Activated naive CD8-positive, alpha-beta T cell treated with anti-CD3 and anti-CD28 coated beads for 36 hours (primary cell): ENCODE measurements around the gene MYL9. TPM values are rescaled to one million over a fixed set of nuclear protein-coding genes. Genes with fewer than 3 reads are reported as not detected.
"Not testable (repeated sequence)": the region's sequence is repeated elsewhere in the genome, so short reads cannot be mapped to it uniquely, and the experiment has no call there.

Experiments
- DNase-seq: peaks from one replicate; pipeline ENCODE4 v3.0.0; 2021
- H3K27ac Mint-ChIP-seq: one replicate; pipeline ENCODE4 v1.8.0; 2022; ENCODE audit warnings: mild to moderate bottlenecking, moderate library complexity, mixed read lengths
- H3K27me3 Mint-ChIP-seq: one replicate; pipeline ENCODE4 v1.8.0; 2022; ENCODE audit warnings: mild to moderate bottlenecking, mixed read lengths
- H3K36me3 Mint-ChIP-seq: one replicate; pipeline ENCODE4 v1.8.0; 2021; ENCODE audit warnings: mild to moderate bottlenecking, mixed read lengths
- H3K4me1 Mint-ChIP-seq: one replicate; pipeline ENCODE4 v1.8.0; 2021; ENCODE audit warnings: mixed read lengths
- H3K4me3 Mint-ChIP-seq: one replicate; pipeline ENCODE4 v1.8.0; 2022; ENCODE audit warnings: mild to moderate bottlenecking, moderate library complexity, mixed read lengths
- H3K9me3 Mint-ChIP-seq: one replicate; pipeline ENCODE4 v1.8.0; 2022; ENCODE audit warnings: mixed read lengths
- total RNA-seq, 2 experiments: library from RNA; stranded (reverse); gene quantifications; one replicate each; pipeline ENCODE4 v1.2.3, GENCODE V29; 2021

The MYL9 gene
- total RNA-seq, 2 experiments from 2014 or later, result 0.12 TPM; not detected in 1

GRCh38 chr20:36562724-36563123 lies 21.4 kb downstream of the MYL9 start:
- Mint-ChIP-seq H3K36me3 (peaks cover 21% of the 10 kb centered on the region), H3K27me3 (no peaks in the 10 kb centered on the region), H3K4me1 (peaks cover 2% of the 10 kb centered on the region), H3K27ac (no peak overlapping the region), H3K9me3 (peaks cover 10% of the 10 kb centered on the region), H3K4me3 (no peak overlapping the region)
- no peak for DNase-seq

- Mint-ChIP-seq H3K9me3 (peaks cover 10% of the 10 kb centered on the region), H3K4me3 (no peak overlapping the region), H3K27ac (no peak overlapping the region), H3K36me3 (peaks cover 21% of the 10 kb centered on the region), H3K4me1 (peaks cover 2% of the 10 kb centered on the region), H3K27me3 (no peaks in the 10 kb centered on the region)
- DNase-seq, result no peak
These were observed 22.1 kb downstream of the MYL9 start for GRCh38 chr20:36563374-36563773.

- not testable (repeated sequence) for H3K4me3 Mint-ChIP-seq, H3K27me3 Mint-ChIP-seq, H3K27ac Mint-ChIP-seq, DNase-seq, H3K4me1 Mint-ChIP-seq
- Mint-ChIP-seq H3K9me3 (peaks cover 10% of the 10 kb centered on the region), H3K36me3 (peaks cover 21% of the 10 kb centered on the region)
These were observed 22.9 kb downstream of the MYL9 start for GRCh38 chr20:36564078-36564725.

GRCh38 chr20:36564726-36565121 lies 23.4 kb downstream of the MYL9 start:
- DNase-seq, H3K4me3 Mint-ChIP-seq, H3K27me3 Mint-ChIP-seq, H3K27ac Mint-ChIP-seq, H3K4me1 Mint-ChIP-seq: not testable (repeated sequence)
- H3K36me3 Mint-ChIP-seq, result peaks cover 21% of the 10 kb centered on the region
- peaks cover 10% of the 10 kb centered on the region for H3K9me3 Mint-ChIP-seq

- Mint-ChIP-seq H3K36me3 (peaks cover 25% of the 10 kb centered on the region), H3K9me3 (peaks cover 10% of the 10 kb centered on the region), H3K27me3 (no peaks in the 10 kb centered on the region), H3K27ac (no peak overlapping the region), H3K4me1 (peaks cover 2% of the 10 kb centered on the region), H3K4me3 (no peak overlapping the region)
- no peak for DNase-seq
These were observed 24.2 kb downstream of the MYL9 start for GRCh38 chr20:36565520-36565919.

- Mint-ChIP-seq H3K27ac (no peak overlapping the region), H3K4me3 (no peak overlapping the region), H3K36me3 (peaks cover 19% of the 10 kb centered on the region), H3K9me3 (peaks cover 4% of the 10 kb centered on the region), H3K4me1 (peaks cover 22% of the 10 kb centered on the region), H3K27me3 (no peaks in the 10 kb centered on the region)
- no peak for DNase-seq
These were observed 28.6 kb downstream of the MYL9 start for GRCh38 chr20:36569847-36570429.

GRCh38 chr20:36571564-36572504 lies 30.5 kb downstream of the MYL9 start:
- Mint-ChIP-seq H3K4me3 (peak overlapping the region; percentile 95), H3K27ac (peak overlapping the region; percentile 99), H3K4me1 (peaks cover 39% of the 10 kb centered on the region), H3K27me3 (no peaks in the 10 kb centered on the region), H3K9me3 (no peaks in the 10 kb centered on the region), H3K36me3 (peaks cover 28% of the 10 kb centered on the region)
- peak; percentile 24 for DNase-seq

- peaks cover 39% of the 10 kb centered on the region for H3K4me1 Mint-ChIP-seq
- peak; percentile 76 for DNase-seq
- H3K4me3 Mint-ChIP-seq, result peak overlapping the region; percentile 95
- H3K9me3 Mint-ChIP-seq, result no peaks in the 10 kb centered on the region
- no peaks in the 10 kb centered on the region for H3K27me3 Mint-ChIP-seq
- peak overlapping the region; percentile 99 for H3K27ac Mint-ChIP-seq
- H3K36me3 Mint-ChIP-seq, result peaks cover 24% of the 10 kb centered on the region
These were observed 31.4 kb downstream of the MYL9 start for GRCh38 chr20:36572701-36573102.

- Mint-ChIP-seq H3K4me1 (peaks cover 39% of the 10 kb centered on the region), H3K36me3 (peaks cover 24% of the 10 kb centered on the region), H3K9me3 (no peaks in the 10 kb centered on the region), H3K27me3 (no peaks in the 10 kb centered on the region), H3K27ac (peak within 1 kb of the TSS; percentile 99), H3K4me3 (peak within 1 kb of the TSS; percentile 95)
- DNase-seq, result peak; percentile 96
These were observed 31.9 kb downstream of the MYL9 start, which contains the start of gene TGIF2 for GRCh38 chr20:36573103-36573797. Gene TGIF2 (plus strand): TSS chr20:36573597. CDS start chr20:36578775, 5,178 bp downstream.

GRCh38 chr20:36573798-36574365 lies 32.6 kb downstream of the MYL9 start:
- H3K4me3 Mint-ChIP-seq, result peak overlapping the region; percentile 90
- no peaks in the 10 kb centered on the region for H3K27me3 Mint-ChIP-seq
- peaks cover 28% of the 10 kb centered on the region for H3K36me3 Mint-ChIP-seq
- peak; percentile 34 for DNase-seq
- peak overlapping the region; percentile 85 for H3K27ac Mint-ChIP-seq
- peaks cover 40% of the 10 kb centered on the region for H3K4me1 Mint-ChIP-seq
- H3K9me3 Mint-ChIP-seq, result no peaks in the 10 kb centered on the region

- DNase-seq, result peak; percentile 65
- peak overlapping the region; percentile 96 for H3K27ac Mint-ChIP-seq
- H3K27me3 Mint-ChIP-seq, result no peaks in the 10 kb centered on the region
- H3K9me3 Mint-ChIP-seq, result no peaks in the 10 kb centered on the region
- H3K4me3 Mint-ChIP-seq, result peak overlapping the region; percentile 90
- H3K36me3 Mint-ChIP-seq, result peaks cover 31% of the 10 kb centered on the region
- peaks cover 41% of the 10 kb centered on the region for H3K4me1 Mint-ChIP-seq
These were observed 33.2 kb downstream of the MYL9 start for GRCh38 chr20:36574366-36575135.

- peaks cover 51% of the 10 kb centered on the region for H3K4me1 Mint-ChIP-seq
- H3K27ac Mint-ChIP-seq, result peak overlapping the region; percentile 96
- no peaks in the 10 kb centered on the region for H3K9me3 Mint-ChIP-seq
- peaks cover 36% of the 10 kb centered on the region for H3K36me3 Mint-ChIP-seq
- H3K4me3 Mint-ChIP-seq, result peak overlapping the region; percentile 90
- H3K27me3 Mint-ChIP-seq, result no peaks in the 10 kb centered on the region
- no peak for DNase-seq
These were observed 34.7 kb downstream of the MYL9 start for GRCh38 chr20:36576081-36576445.

GRCh38 chr20:36578356-36579041 lies 37.2 kb downstream of the MYL9 start:
- DNase-seq, result no peak
- H3K36me3 Mint-ChIP-seq, result peaks cover 44% of the 10 kb centered on the region
- peaks cover 49% of the 10 kb centered on the region for H3K4me1 Mint-ChIP-seq
- H3K27me3 Mint-ChIP-seq, result no peaks in the 10 kb centered on the region
- no peak overlapping the region for H3K27ac Mint-ChIP-seq
- H3K9me3 Mint-ChIP-seq, result no peaks in the 10 kb centered on the region
- H3K4me3 Mint-ChIP-seq, result no peak overlapping the region
